Peyer's patch (tissue), 4 donors: ENCODE results near the gene KDM1B. TPM values are rescaled to one million over a fixed set of nuclear protein-coding genes. Genes with fewer than 3 reads are reported as not detected.

ENCODE experiments used
- DNase-seq, 3 donors: peaks; one replicate each; pipeline ENCODE4 v3.0.0-alpha.2; 2017 to 2019
- H3K27ac ChIP-seq, 4 donors: fragments of 200-600 bp; sonication (generic); one replicate each; pipeline ENCODE4 v1.5.1; 2016 to 2019
- H3K27me3 ChIP-seq, 2 donors: fragments of 200-600 bp; sonication (generic); one replicate each; pipeline ENCODE4 v1.5.1; 2019
- H3K36me3 ChIP-seq, 3 donors: fragments of 200-600 bp; sonication (generic); one replicate each; pipeline ENCODE4 v1.5.1; 2016 to 2019
- H3K4me1 ChIP-seq, 4 donors: fragments of 200-600 bp; sonication (generic); one replicate each; pipeline ENCODE4 v1.5.1; 2016 to 2019
- H3K4me3 ChIP-seq, 4 donors: fragments of 200-600 bp; sonication (generic); 1 replicate in 3 of 4; 2 replicates in 1 of 4; pipeline ENCODE4 v1.5.1; 2016 to 2019; ENCODE audit warnings: mild to moderate bottlenecking in 1 of 4
- H3K9me3 ChIP-seq, 4 donors: fragments of 200-600 bp; sonication (generic); one replicate each; pipeline ENCODE4 v1.5.1; 2016 to 2019; ENCODE audit warnings: mild to moderate bottlenecking in 1 of 4
- CTCF ChIP-seq, 6 experiments: fragments of 450-650 bp in 4 of 6; fragments of 200-600 bp in 2 of 6; sonication (generic) in 1 of 6; IDR thresholded peaks; one replicate each; pipeline ENCODE4 v1.5.1; 2017 to 2019; ENCODE audit warnings: antibody characterized with exemption in 6 of 6, mild to moderate bottlenecking in 3 of 6, moderate library complexity in 1 of 6
- POLR2A ChIP-seq, 2 donors: fragments of 450-650 bp; IDR thresholded peaks; one replicate each; pipeline ENCODE4 v1.5.1; 2017; ENCODE audit warnings: antibody characterized with exemption in 2 of 2, mild to moderate bottlenecking in 2 of 2, moderate library complexity in 2 of 2
- total RNA-seq, 4 donors: library from RNA; depleted of rRNA; stranded (reverse); fragments of >200 nt; gene quantifications; one replicate each; pipeline ENCODE4 v1.1.0, GENCODE V29; 2016

Gene KDM1B
- total RNA-seq, 4 donors from 2014 or later: 15.1 to 22.1 (median 19.1) TPM

- Histone ChIP-seq H3K27ac (no peak overlapping the region), H3K36me3 (peaks cover 0 to 37% (median 0%) of the 10 kb centered on the region in 3 donors), H3K27me3 (no peaks in the 10 kb centered on the region), H3K4me3 (no peak overlapping the region), H3K9me3 (no peaks in the 10 kb centered on the region), H3K4me1 (peaks cover 0 to 3% (median 0%) of the 10 kb centered on the region in 4 donors)
- no peak for TF ChIP-seq POLR2A (IDR thresholded peaks at IDR 0.05)
- TF ChIP-seq CTCF (IDR thresholded peaks at IDR 0.05): no peak
- no peak for DNase-seq
These were observed 81.9 kb downstream of the KDM1B start for GRCh38 chr6:18237167-18237566.

- Histone ChIP-seq H3K9me3 (no peaks in the 10 kb centered on the region), H3K36me3 (peaks cover 0 to 32% (median 0%) of the 10 kb centered on the region in 3 donors), H3K4me3 (no peak overlapping the region), H3K27ac (no peak overlapping the region), H3K27me3 (no peaks in the 10 kb centered on the region), H3K4me1 (peaks cover 0 to 4% (median 0%) of the 10 kb centered on the region in 4 donors)
- DNase-seq: no peak
- TF ChIP-seq CTCF (IDR thresholded peaks at IDR 0.05) (no peak), POLR2A (IDR thresholded peaks at IDR 0.05) (no peak)
These were observed 85.0 kb downstream of the KDM1B start for GRCh38 chr6:18240230-18240629.

GRCh38 chr6:18241208-18242038 lies 86.2 kb downstream of the KDM1B start:
- TF ChIP-seq CTCF (IDR thresholded peaks at IDR 0.05) (no peak), POLR2A (IDR thresholded peaks at IDR 0.05) (no peak)
- H3K36me3 ChIP-seq: peaks cover 0 to 28% (median 0%) of the 10 kb centered on the region in 3 donors
- H3K4me1 ChIP-seq: peaks cover 0 to 10% (median 0%) of the 10 kb centered on the region in 4 donors
- H3K9me3 ChIP-seq: no peaks in the 10 kb centered on the region
- no peaks in the 10 kb centered on the region for H3K27me3 ChIP-seq
- H3K27ac ChIP-seq: peak overlapping the region in 1 of 4 donors; percentile 47
- H3K4me3 ChIP-seq: no peak overlapping the region
- DNase-seq: no peak

- peak in 1 of 3 donors; percentile 73 for DNase-seq
- Histone ChIP-seq H3K36me3 (peaks cover 0 to 22% (median 0%) of the 10 kb centered on the region in 3 donors), H3K27me3 (no peaks in the 10 kb centered on the region), H3K4me1 (peaks cover 0 to 10% (median 0%) of the 10 kb centered on the region in 4 donors), H3K4me3 (no peak overlapping the region), H3K9me3 (no peaks in the 10 kb centered on the region), H3K27ac (peak overlapping the region in 1 of 4 donors; percentile 47)
- TF ChIP-seq CTCF (IDR thresholded peaks at IDR 0.05) (no peak), POLR2A (IDR thresholded peaks at IDR 0.05) (no peak)
These were observed 87.0 kb downstream of the KDM1B start for GRCh38 chr6:18242062-18242851.

GRCh38 chr6:18243302-18243893 lies 88.2 kb downstream of the KDM1B start:
- TF ChIP-seq POLR2A (IDR thresholded peaks at IDR 0.05): no peak
- Histone ChIP-seq H3K4me1 (peaks cover 0 to 10% (median 0%) of the 10 kb centered on the region in 4 donors), H3K36me3 (peaks cover 0 to 25% (median 0%) of the 10 kb centered on the region in 3 donors), H3K27me3 (no peaks in the 10 kb centered on the region), H3K27ac (no peak overlapping the region), H3K4me3 (no peak overlapping the region), H3K9me3 (no peaks in the 10 kb centered on the region)
- no peak for DNase-seq
